ENCODE data around the gene ARID4B.

- TF ChIP-seq CTCF (IDR thresholded peaks at IDR 0.05) (no peak), POLR2A (IDR thresholded peaks at IDR 0.05) (no peak)
Measured at GRCh38 chr1:235190431-235190830, 137.5 kb downstream of the ARID4B start.
